Colonic mucosa (tissue), 4 donors: ENCODE measurements around the gene ZNF714. TPM values are rescaled to one million over a fixed set of nuclear protein-coding genes. Genes with fewer than 3 reads are reported as not detected.

Experiments used
- DNase-seq: peaks from one replicate; pipeline ENCODE4 v3.0.0-alpha.2; 2020
- H3K27ac ChIP-seq: fragments of 200-600 bp; one replicate; pipeline ENCODE4 v1.8.0; 2021
- H3K27me3 ChIP-seq: fragments of 200-600 bp; one replicate; pipeline ENCODE4 v1.8.0; 2021
- H3K36me3 ChIP-seq: fragments of 200-600 bp; one replicate; pipeline ENCODE4 v1.8.0; 2021
- H3K4me1 ChIP-seq: fragments of 200-600 bp; one replicate; pipeline ENCODE4 v1.8.0; 2021; ENCODE audit warnings: mild to moderate bottlenecking
- H3K4me3 ChIP-seq: fragments of 200-600 bp; one replicate; pipeline ENCODE4 v1.8.0; 2021
- H3K9ac ChIP-seq, 2 donors: one replicate each; pipeline ENCODE4 v1.7.0; 2013; ENCODE audit warnings: control low read depth in 2 of 2, low read depth in 2 of 2, low read length in 2 of 2
- H3K9me3 ChIP-seq: fragments of 200-600 bp; one replicate; pipeline ENCODE4 v1.8.0; 2021
- CTCF ChIP-seq: fragments of 200-600 bp; IDR thresholded peaks from one replicate; pipeline ENCODE4 v1.8.0; 2022; ENCODE audit warnings: antibody characterized with exemption, mild to moderate bottlenecking
- intact Hi-C: fragments of 100-400 bp; cut with DNase I; formaldehyde crosslinking; loops from one replicate; pipeline ENCODE4 v1.14.1; 2022
- total RNA-seq, 2 donors: library from RNA; stranded (reverse); fragmentation: NEBNext Ultra II Directional in 1 of 2; extraction: Animal tissue kit (Norgen Biotek cat#: 25700) in 1 of 2; gene quantifications; one replicate each; pipeline ENCODE4 v1.2.1, GENCODE V29; 2021
- donor health status: healthy.
- donor health status: DM: no; HTN: no; CAD: no.
- donor health status: DM: no; HTN: no; CAD: no.

Gene ZNF714
- total RNA-seq, 2 donors from 2014 or later, result 10.9 to 19.0 TPM

DNA sequence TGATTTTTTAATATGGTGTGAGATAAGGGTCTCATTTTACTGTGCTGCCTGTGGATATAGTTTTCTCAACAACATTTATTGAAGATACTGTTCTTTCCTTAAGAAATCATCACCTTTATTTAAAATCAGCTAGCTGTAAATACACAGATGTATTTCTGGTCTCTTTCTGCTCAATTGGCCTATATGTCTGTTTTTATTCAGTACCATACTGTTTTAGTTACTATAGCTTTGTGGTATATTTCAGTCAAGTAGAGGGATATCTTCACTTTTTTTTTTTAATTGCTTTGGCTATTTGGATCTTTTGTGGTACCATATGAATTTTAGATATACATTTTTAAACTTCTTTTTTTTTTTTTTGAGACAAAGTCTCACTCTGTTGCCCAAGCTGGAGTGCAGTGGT, 16.7 kb upstream of the ZNF714 start:
- intact Hi-C loops, result no loop called here
- Histone ChIP-seq H3K27me3 (no peaks in the 10 kb centered on the region), H3K9ac (no peak overlapping the region), H3K4me1 (no peaks in the 10 kb centered on the region), H3K27ac (no peak overlapping the region), H3K4me3 (no peak overlapping the region), H3K9me3 (no peaks in the 10 kb centered on the region), H3K36me3 (no peaks in the 10 kb centered on the region)
- TF ChIP-seq CTCF, result no peak
- no peak for DNase-seq

DNA sequence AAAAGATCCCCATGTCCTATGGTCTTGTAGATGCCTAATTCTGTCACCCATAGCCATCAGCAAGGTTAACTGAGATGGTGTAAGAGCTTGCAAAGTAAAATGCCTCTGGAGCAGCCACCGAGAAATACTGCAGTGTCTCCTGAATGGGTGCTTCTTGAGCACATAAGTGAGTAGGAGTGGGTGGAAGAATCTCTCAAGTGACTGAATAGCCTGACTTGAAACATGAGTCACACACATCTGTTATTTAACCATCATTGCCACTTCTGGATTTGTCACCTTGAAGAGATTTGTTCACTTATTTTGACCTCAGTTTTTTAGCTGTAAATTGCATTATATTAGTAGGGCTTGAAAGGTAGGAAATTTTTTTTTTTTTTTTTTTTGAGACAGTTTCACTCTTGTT, 2.3 kb downstream of the ZNF714 start:
- intact Hi-C loops, result loop anchor here (10.0 kb wide), 2 partner anchors 60 to 70 kb away; partner anchors contain the start of gene ZNF431
- Histone ChIP-seq H3K4me1 (no peaks in the 10 kb centered on the region), H3K4me3 (no peak overlapping the region), H3K9me3 (no peaks in the 10 kb centered on the region), H3K27ac (no peak overlapping the region), H3K27me3 (no peaks in the 10 kb centered on the region), H3K36me3 (no peaks in the 10 kb centered on the region), H3K9ac (no peak overlapping the region)
- TF ChIP-seq CTCF, result no peak
- no peak for DNase-seq

- DNase-seq, result no peak
- Histone ChIP-seq H3K4me1 (no peaks in the 10 kb centered on the region), H3K9ac (no peak overlapping the region), H3K4me3 (no peak overlapping the region), H3K9me3 (no peaks in the 10 kb centered on the region), H3K27ac (no peak overlapping the region), H3K27me3 (no peaks in the 10 kb centered on the region), H3K36me3 (no peaks in the 10 kb centered on the region)
- intact Hi-C loops, result loop anchor here (10.0 kb wide), 2 partner anchors 57 to 73 kb away; partner anchors contain the start of gene ZNF431
- TF ChIP-seq CTCF, result no peak
Observed at GRCh38 chr19:21087871-21088270, 5.9 kb downstream of the ZNF714 start.

GRCh38 chr19:21092109-21092508, 10.1 kb downstream of the ZNF714 start:
- H3K4me1 ChIP-seq, result no peaks in the 10 kb centered on the region
- intact Hi-C loops, result no loop called here
- no peaks in the 10 kb centered on the region for H3K9me3 ChIP-seq
- no peak overlapping the region for H3K4me3 ChIP-seq
- no peaks in the 10 kb centered on the region for H3K36me3 ChIP-seq
- no peak overlapping the region for H3K27ac ChIP-seq
- DNase-seq, result no peak
- TF ChIP-seq CTCF, result no peak
- H3K9ac ChIP-seq, result no peak overlapping the region
- H3K27me3 ChIP-seq, result no peaks in the 10 kb centered on the region

- Histone ChIP-seq H3K9ac (no peak overlapping the region), H3K27ac (no peak overlapping the region), H3K4me1 (no peaks in the 10 kb centered on the region), H3K36me3 (no peaks in the 10 kb centered on the region), H3K4me3 (no peak overlapping the region), H3K9me3 (no peaks in the 10 kb centered on the region), H3K27me3 (no peaks in the 10 kb centered on the region)
- no peak for TF ChIP-seq CTCF
- intact Hi-C loops, result no loop called here
- DNase-seq, result no peak
Observed at GRCh38 chr19:21094347-21095025, 12.5 kb downstream of the ZNF714 start.
